Esophagus muscularis mucosa (tissue), 4 donors: ENCODE results near the gene DDX11.
"Not testable (repeated sequence)": the region's sequence is repeated elsewhere in the genome, so short reads cannot be mapped to it uniquely, and the experiment has no call there.

Experiments used
- EP300 ChIP-seq: sonication (generic); formaldehyde crosslinking; IDR thresholded peaks from one replicate; pipeline ENCODE4 v1.6.1; 2017; ENCODE audit warnings: antibody characterized with exemption
- POLR2A ChIP-seq: fragments of 450-650 bp; IDR thresholded peaks from one replicate; pipeline ENCODE4 v1.6.1; 2017; ENCODE audit warnings: antibody characterized with exemption, moderate library complexity, mild to moderate bottlenecking, low read depth
- POLR2AphosphoS5 ChIP-seq, 2 donors: sonication (generic); formaldehyde crosslinking; IDR thresholded peaks; one replicate each; pipeline ENCODE4 v1.6.1; 2017; ENCODE audit warnings: antibody characterized with exemption in 2 of 2
- TF ChIP-seq, protein P1 (sequence below), 3 experiments: fragments of 200-600 bp in 2 of 3; fragments of 450-650 bp in 1 of 3; sonication (generic) in 2 of 3; IDR thresholded peaks; one replicate each; pipeline ENCODE4 v1.5.1; 2017 to 2019; ENCODE audit warnings: antibody characterized with exemption in 3 of 3, mild to moderate bottlenecking in 2 of 3, moderate library complexity in 1 of 3

DNA sequence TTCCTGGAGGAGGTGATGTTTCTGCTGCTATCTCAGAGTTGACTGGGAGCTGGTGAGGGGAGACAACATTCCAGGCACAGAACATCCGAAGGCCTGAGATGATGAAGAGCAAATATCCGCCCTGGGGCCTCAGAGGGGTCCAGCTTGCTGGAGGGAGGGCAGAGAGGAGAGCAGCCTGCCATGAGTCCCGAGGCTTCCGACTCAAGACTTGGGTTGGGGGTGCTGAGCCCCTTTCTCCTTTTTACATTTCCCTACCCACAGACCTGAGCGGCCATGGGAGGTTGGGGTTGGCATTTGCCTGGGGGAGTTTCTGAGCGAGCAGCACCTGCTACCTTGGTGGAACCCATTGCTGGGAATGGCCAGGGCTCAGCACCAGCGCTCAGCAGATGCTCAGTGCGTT, 13.8 kb downstream of the DDX11 start:
- TF ChIP-seq, protein P1, sequence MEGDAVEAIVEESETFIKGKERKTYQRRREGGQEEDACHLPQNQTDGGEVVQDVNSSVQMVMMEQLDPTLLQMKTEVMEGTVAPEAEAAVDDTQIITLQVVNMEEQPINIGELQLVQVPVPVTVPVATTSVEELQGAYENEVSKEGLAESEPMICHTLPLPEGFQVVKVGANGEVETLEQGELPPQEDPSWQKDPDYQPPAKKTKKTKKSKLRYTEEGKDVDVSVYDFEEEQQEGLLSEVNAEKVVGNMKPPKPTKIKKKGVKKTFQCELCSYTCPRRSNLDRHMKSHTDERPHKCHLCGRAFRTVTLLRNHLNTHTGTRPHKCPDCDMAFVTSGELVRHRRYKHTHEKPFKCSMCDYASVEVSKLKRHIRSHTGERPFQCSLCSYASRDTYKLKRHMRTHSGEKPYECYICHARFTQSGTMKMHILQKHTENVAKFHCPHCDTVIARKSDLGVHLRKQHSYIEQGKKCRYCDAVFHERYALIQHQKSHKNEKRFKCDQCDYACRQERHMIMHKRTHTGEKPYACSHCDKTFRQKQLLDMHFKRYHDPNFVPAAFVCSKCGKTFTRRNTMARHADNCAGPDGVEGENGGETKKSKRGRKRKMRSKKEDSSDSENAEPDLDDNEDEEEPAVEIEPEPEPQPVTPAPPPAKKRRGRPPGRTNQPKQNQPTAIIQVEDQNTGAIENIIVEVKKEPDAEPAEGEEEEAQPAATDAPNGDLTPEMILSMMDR (IDR thresholded peaks at IDR 0.05) = not testable (repeated sequence)
- not testable (repeated sequence) for TF ChIP-seq POLR2A; POLR2AphosphoS5 (IDR thresholded peaks at IDR 0.05); EP300
